IgD-negative memory B cell (primary cell): Measurements from ENCODE around the gene CELF4. TPM values are rescaled to one million over a fixed set of nuclear protein-coding genes. Genes with fewer than 3 reads are reported as not detected.
A peak's percentile ranks its signal among the peaks of the same experiment; 100 is the strongest.
"Not testable (repeated sequence)": the region's sequence is repeated elsewhere in the genome, so short reads cannot be mapped to it uniquely, and the experiment has no call there.

Source experiments
- H3K27ac Mint-ChIP-seq, 3 donors: one replicate each; pipeline ENCODE4 v1.8.0; 2020 to 2022; ENCODE audit warnings: mild to moderate bottlenecking in 3 of 3, mixed read lengths in 3 of 3, moderate library complexity in 1 of 3
- H3K27me3 Mint-ChIP-seq: one replicate; pipeline ENCODE4 v1.8.0; 2021; ENCODE audit warnings: mixed read lengths
- H3K36me3 Mint-ChIP-seq: one replicate; pipeline ENCODE4 v1.8.0; 2020; ENCODE audit warnings: mild to moderate bottlenecking, mixed read lengths
- H3K4me1 Mint-ChIP-seq, 3 donors: one replicate each; pipeline ENCODE4 v1.8.0; 2020 to 2022; ENCODE audit warnings: mixed read lengths in 3 of 3, mild to moderate bottlenecking in 1 of 3
- H3K4me3 Mint-ChIP-seq, 4 donors: one replicate each; pipeline ENCODE4 v1.8.0; 2020 to 2022; ENCODE audit warnings: mild to moderate bottlenecking in 4 of 4, mixed read lengths in 4 of 4, moderate library complexity in 3 of 4
- H3K9me3 Mint-ChIP-seq, 3 donors: one replicate each; pipeline ENCODE4 v1.8.0; 2020 to 2021; ENCODE audit warnings: mixed read lengths in 3 of 3, mild to moderate bottlenecking in 1 of 3
- polyA plus RNA-seq: library from polyadenylated mRNA; unstranded; fragments of 300-500 nt; fragmentation: Illumina TruSeq; gene quantifications from one replicate; pipeline ENCODE4 v1.2.3, GENCODE V29; 2021

The CELF4 gene
- polyA plus RNA-seq, 1 donor from 2014 or later, result 0.21 TPM

- Mint-ChIP-seq H3K27me3 (peaks cover 6% of the 10 kb centered on the region), H3K4me1 (no peaks in the 10 kb centered on the region), H3K36me3 (no peaks in the 10 kb centered on the region), H3K27ac (peak overlapping the region in 1 of 3 donors; percentile 73), H3K9me3 (peaks cover 0 to 4% (median 0%) of the 10 kb centered on the region in 3 donors), H3K4me3 (no peak overlapping the region)
Measured at GRCh38 chr18:37476611-37477295, 88.8 kb downstream of the CELF4 start.

- no peak overlapping the region for H3K27ac Mint-ChIP-seq
- no peaks in the 10 kb centered on the region for H3K36me3 Mint-ChIP-seq
- peaks cover 8% of the 10 kb centered on the region for H3K27me3 Mint-ChIP-seq
- no peak overlapping the region for H3K4me3 Mint-ChIP-seq
- H3K4me1 Mint-ChIP-seq, result no peaks in the 10 kb centered on the region
- peaks cover 0 to 4% (median 0%) of the 10 kb centered on the region in 3 donors for H3K9me3 Mint-ChIP-seq
Measured at GRCh38 chr18:37476182-37476581, 89.4 kb downstream of the CELF4 start.

- Mint-ChIP-seq H3K27ac (no peak overlapping the region), H3K4me1 (peaks cover 0 to 1% (median 0%) of the 10 kb centered on the region in 3 donors), H3K27me3 (peaks cover 8% of the 10 kb centered on the region), H3K36me3 (no peaks in the 10 kb centered on the region), H3K4me3 (no peak overlapping the region), H3K9me3 (peaks cover 0 to 2% (median 0%) of the 10 kb centered on the region in 3 donors)
Measured at GRCh38 chr18:37473195-37473840, 92.3 kb downstream of the CELF4 start.

GRCh38 chr18:37471637-37472036 lies 94.0 kb downstream of the CELF4 start:
- H3K36me3 Mint-ChIP-seq, result no peaks in the 10 kb centered on the region
- H3K4me1 Mint-ChIP-seq, result peaks cover 0 to 1% (median 0%) of the 10 kb centered on the region in 3 donors
- peaks cover 0 to 2% (median 0%) of the 10 kb centered on the region in 3 donors for H3K9me3 Mint-ChIP-seq
- H3K4me3 Mint-ChIP-seq, result no peak overlapping the region
- H3K27me3 Mint-ChIP-seq, result peaks cover 4% of the 10 kb centered on the region
- peak overlapping the region in 1 of 3 donors; percentile 72 for H3K27ac Mint-ChIP-seq

- Mint-ChIP-seq H3K4me1 (peaks cover 0 to 1% (median 0%) of the 10 kb centered on the region in 3 donors), H3K4me3 (no peak overlapping the region), H3K36me3 (no peaks in the 10 kb centered on the region), H3K27ac (peak overlapping the region in 1 of 3 donors; percentile 72), H3K27me3 (peaks cover 4% of the 10 kb centered on the region), H3K9me3 (no peaks in the 10 kb centered on the region)
Measured at GRCh38 chr18:37470986-37471385, 94.6 kb downstream of the CELF4 start.

GRCh38 chr18:37467002-37467662 lies 98.5 kb downstream of the CELF4 start:
- Mint-ChIP-seq H3K36me3 (no peaks in the 10 kb centered on the region), H3K4me3 (no peak overlapping the region), H3K27me3 (peaks cover 6% of the 10 kb centered on the region), H3K4me1 (peaks cover 0 to 1% (median 0%) of the 10 kb centered on the region in 3 donors), H3K27ac (no peak overlapping the region), H3K9me3 (no peaks in the 10 kb centered on the region)

GRCh38 chr18:37465958-37466357 lies 99.6 kb downstream of the CELF4 start:
- Mint-ChIP-seq H3K27me3 (peaks cover 3% of the 10 kb centered on the region), H3K27ac (no peak overlapping the region), H3K9me3 (peaks cover 0 to 3% (median 0%) of the 10 kb centered on the region in 3 donors), H3K4me1 (peaks cover 0 to 1% (median 0%) of the 10 kb centered on the region in 3 donors), H3K4me3 (no peak overlapping the region), H3K36me3 (no peaks in the 10 kb centered on the region)

- H3K4me1 Mint-ChIP-seq, result peaks cover 0 to 1% (median 0%) of the 10 kb centered on the region in 3 donors
- H3K27ac Mint-ChIP-seq, result no peak overlapping the region
- peaks cover 3% of the 10 kb centered on the region for H3K27me3 Mint-ChIP-seq
Measured at GRCh38 chr18:37464257-37464656, 101.3 kb downstream of the CELF4 start.

GRCh38 chr18:37461329-37461728 lies 104.3 kb downstream of the CELF4 start:
- H3K27ac Mint-ChIP-seq, H3K9me3 Mint-ChIP-seq: not testable (repeated sequence)

More at GRCh38 chr18:37464257-37464656, 101.3 kb downstream of the CELF4 start:
- Mint-ChIP-seq H3K9me3 (peaks cover 0 to 3% (median 0%) of the 10 kb centered on the region in 3 donors), H3K36me3 (no peaks in the 10 kb centered on the region), H3K4me3 (no peak overlapping the region)

GRCh38 chr18:37460604-37461003 lies 105.0 kb downstream of the CELF4 start:
- Mint-ChIP-seq H3K27ac (no peak overlapping the region), H3K27me3 (peaks cover 3% of the 10 kb centered on the region), H3K4me1 (no peaks in the 10 kb centered on the region), H3K36me3 (no peaks in the 10 kb centered on the region), H3K4me3 (no peak overlapping the region), H3K9me3 (peaks cover 0 to 3% (median 0%) of the 10 kb centered on the region in 3 donors)

More at GRCh38 chr18:37461329-37461728, 104.3 kb downstream of the CELF4 start:
- H3K4me1 Mint-ChIP-seq, H3K27me3 Mint-ChIP-seq, H3K4me3 Mint-ChIP-seq, H3K36me3 Mint-ChIP-seq: not testable (repeated sequence)

GRCh38 chr18:37458697-37459096 lies 106.9 kb downstream of the CELF4 start:
- Mint-ChIP-seq H3K27ac (no peak overlapping the region), H3K27me3 (peaks cover 1% of the 10 kb centered on the region), H3K4me3 (no peak overlapping the region), H3K4me1 (no peaks in the 10 kb centered on the region), H3K36me3 (no peaks in the 10 kb centered on the region), H3K9me3 (peaks cover 0 to 3% (median 0%) of the 10 kb centered on the region in 3 donors)

GRCh38 chr18:37457753-37458152 lies 107.8 kb downstream of the CELF4 start:
- Mint-ChIP-seq H3K4me3 (no peak overlapping the region), H3K27ac (no peak overlapping the region), H3K4me1 (no peaks in the 10 kb centered on the region), H3K9me3 (peaks cover 0 to 3% (median 0%) of the 10 kb centered on the region in 3 donors), H3K36me3 (no peaks in the 10 kb centered on the region), H3K27me3 (peaks cover 1% of the 10 kb centered on the region)

- H3K36me3 Mint-ChIP-seq, result no peaks in the 10 kb centered on the region
- peaks cover 1% of the 10 kb centered on the region for H3K27me3 Mint-ChIP-seq
- H3K4me3 Mint-ChIP-seq, result no peak overlapping the region
- H3K9me3 Mint-ChIP-seq, result peaks cover 0 to 3% (median 0%) of the 10 kb centered on the region in 3 donors
- no peak overlapping the region for H3K27ac Mint-ChIP-seq
- H3K4me1 Mint-ChIP-seq, result no peaks in the 10 kb centered on the region
Measured at GRCh38 chr18:37457341-37457740, 108.3 kb downstream of the CELF4 start.

GRCh38 chr18:37456873-37457272 lies 108.7 kb downstream of the CELF4 start:
- Mint-ChIP-seq H3K9me3 (peaks cover 0 to 3% (median 0%) of the 10 kb centered on the region in 3 donors), H3K4me1 (no peaks in the 10 kb centered on the region), H3K27me3 (peaks cover 1% of the 10 kb centered on the region), H3K4me3 (no peak overlapping the region), H3K27ac (no peak overlapping the region), H3K36me3 (no peaks in the 10 kb centered on the region)

GRCh38 chr18:37456395-37456794 lies 109.2 kb downstream of the CELF4 start:
- Mint-ChIP-seq H3K9me3 (no peaks in the 10 kb centered on the region), H3K4me3 (no peak overlapping the region), H3K27ac (no peak overlapping the region), H3K36me3 (no peaks in the 10 kb centered on the region), H3K4me1 (no peaks in the 10 kb centered on the region), H3K27me3 (peaks cover 1% of the 10 kb centered on the region)
